Stomach (tissue), 4 donors: ENCODE data around the gene DLGAP1.

Experiments
- POLR2A ChIP-seq, 4 donors: fragments of 450-650 bp; IDR thresholded peaks; one replicate each; pipeline ENCODE4 v1.6.1; 2016; ENCODE audit warnings: antibody characterized with exemption in 4 of 4, control low read depth in 2 of 4, mild to moderate bottlenecking in 1 of 4, moderate library complexity in 1 of 4
- POLR2AphosphoS5 ChIP-seq, 3 donors: sonication (generic); formaldehyde crosslinking; IDR thresholded peaks; one replicate each; pipeline ENCODE4 v1.6.1; 2016; ENCODE audit warnings: antibody characterized with exemption in 3 of 3

GRCh38 chr18:3875961-3876360 lies 579.1 kb downstream of the DLGAP1 start:
- TF ChIP-seq POLR2A (IDR thresholded peaks at IDR 0.05) = no peak
- no peak for TF ChIP-seq POLR2AphosphoS5 (IDR thresholded peaks at IDR 0.05)
